PC-3 (cell line): Measurements from ENCODE around the gene DPM3.
"Not testable (repeated sequence)": the region's sequence is repeated elsewhere in the genome, so short reads cannot be mapped to it uniquely, and the experiment has no call there.

ENCODE experiments used
- CTCF ChIP-seq: fragments of 300-600 bp; sonication (generic); conservative IDR thresholded peaks from 2 replicates; pipeline ENCODE4 v1.5.1; 2017; ENCODE audit warnings: antibody characterized with exemption, low read depth, mild to moderate bottlenecking, low read length
- EZH2phosphoT487 ChIP-seq: fragments of 300-600 bp; sonication (generic); IDR thresholded peaks from 2 replicates; pipeline ENCODE4 v1.6.1; 2018; ENCODE audit warnings: mild to moderate bottlenecking, antibody characterized with exemption, low read length, borderline replicate concordance

- not testable (repeated sequence) for TF ChIP-seq CTCF, EZH2phosphoT487
These were observed 22.3 kb upstream of the DPM3 start for GRCh38 chr1:155162631-155163030.
